ENCODE data around the gene TMEM167A. TPM values are rescaled to one million over a fixed set of nuclear protein-coding genes. Genes with fewer than 3 reads are reported as not detected.

TMEM167A gene
- total RNA-seq, 4 donors from 2014 or later = 23.5 to 53.4 (median 39.5) TPM

- Histone ChIP-seq H3K27me3 (no peaks in the 10 kb centered on the region), H3K27ac (no peak overlapping the region), H3K9me3 (peaks cover 0 to 19% (median 0%) of the 10 kb centered on the region in 3 donors), H3K36me3 (no peaks in the 10 kb centered on the region), H3K4me3 (no peak overlapping the region), H3K4me1 (no peaks in the 10 kb centered on the region)
- TF ChIP-seq POLR2A (IDR thresholded peaks at IDR 0.05) (no peak), CTCF (IDR thresholded peaks at IDR 0.05) (no peak), EP300 (IDR thresholded peaks at IDR 0.05) (no peak), POLR2AphosphoS5 (IDR thresholded peaks at IDR 0.05) (no peak)
- ATAC-seq = no peak
- 89% methylated on average over 2 of the region's 2 CpGs for WGBS, 2 donors (ENCODE audit: low coverage in 1 of 2)
These were observed 19.6 kb upstream of the TMEM167A start for GRCh38 chr5:83096660-83097339.

- no peaks in the 10 kb centered on the region for H3K36me3 ChIP-seq
- H3K27ac ChIP-seq = no peak overlapping the region
- no peak overlapping the region for H3K4me3 ChIP-seq
- H3K9me3 ChIP-seq = peaks cover 0 to 19% (median 0%) of the 10 kb centered on the region in 3 donors
- no peaks in the 10 kb centered on the region for H3K27me3 ChIP-seq
- no peak for TF ChIP-seq CTCF (IDR thresholded peaks at IDR 0.05)
- TF ChIP-seq POLR2A (IDR thresholded peaks at IDR 0.05) = no peak
- no peak for TF ChIP-seq EP300 (IDR thresholded peaks at IDR 0.05)
- TF ChIP-seq POLR2AphosphoS5 (IDR thresholded peaks at IDR 0.05) = no peak
- 42 to 100% methylated on average over 1 to 3 of the region's 6 CpGs for WGBS, 2 donors (ENCODE audit: low coverage in 1 of 2)
- no peaks in the 10 kb centered on the region for H3K4me1 ChIP-seq
- ATAC-seq = no peak
These were observed 18.9 kb upstream of the TMEM167A start for GRCh38 chr5:83095957-83096539.

- Histone ChIP-seq H3K36me3 (no peaks in the 10 kb centered on the region), H3K27ac (no peak overlapping the region), H3K4me3 (no peak overlapping the region), H3K27me3 (no peaks in the 10 kb centered on the region), H3K4me1 (no peaks in the 10 kb centered on the region), H3K9me3 (peaks cover 0 to 19% (median 0%) of the 10 kb centered on the region in 3 donors)
- no peak for TF ChIP-seq POLR2A (IDR thresholded peaks at IDR 0.05)
- TF ChIP-seq EP300 (IDR thresholded peaks at IDR 0.05) = no peak
- no peak for TF ChIP-seq POLR2AphosphoS5 (IDR thresholded peaks at IDR 0.05)
- TF ChIP-seq CTCF (IDR thresholded peaks at IDR 0.05) = no peak
- no CpG with 5 or more reads among the region's 3 CpGs for WGBS, 2 donors (ENCODE audit: low coverage in 1 of 2)
- ATAC-seq = no peak
These were observed 18.2 kb upstream of the TMEM167A start for GRCh38 chr5:83095163-83095956.

GRCh38 chr5:83093692-83094091 lies 16.5 kb upstream of the TMEM167A start:
- no peak for TF ChIP-seq EP300 (IDR thresholded peaks at IDR 0.05)
- no peak for TF ChIP-seq POLR2AphosphoS5 (IDR thresholded peaks at IDR 0.05)
- no peak for TF ChIP-seq CTCF (IDR thresholded peaks at IDR 0.05)
- TF ChIP-seq POLR2A (IDR thresholded peaks at IDR 0.05) = no peak

More at GRCh38 chr5:83093692-83094091, 16.5 kb upstream of the TMEM167A start:
- Histone ChIP-seq H3K27me3 (no peaks in the 10 kb centered on the region), H3K4me1 (no peaks in the 10 kb centered on the region), H3K36me3 (no peaks in the 10 kb centered on the region), H3K27ac (no peak overlapping the region), H3K9me3 (peaks cover 0 to 19% (median 0%) of the 10 kb centered on the region in 3 donors), H3K4me3 (no peak overlapping the region)
- no peak for ATAC-seq
- 97 to 100% methylated on average over 1 to 4 of the region's 4 CpGs for WGBS, 2 donors (ENCODE audit: low coverage in 1 of 2)

All from gastroesophageal sphincter (tissue), 4 donors.